Measurements from ENCODE around the gene CUBN. TPM values are rescaled to one million over a fixed set of nuclear protein-coding genes. Genes with fewer than 3 reads are reported as not detected.

The CUBN gene
- total and polyA plus RNA-seq, 9 of the 15 experiments (the other 6 are each of a cell fraction or from before 2014, with no cell fraction given) = 0.04 to 0.33 (median 0.09) TPM

DNA sequence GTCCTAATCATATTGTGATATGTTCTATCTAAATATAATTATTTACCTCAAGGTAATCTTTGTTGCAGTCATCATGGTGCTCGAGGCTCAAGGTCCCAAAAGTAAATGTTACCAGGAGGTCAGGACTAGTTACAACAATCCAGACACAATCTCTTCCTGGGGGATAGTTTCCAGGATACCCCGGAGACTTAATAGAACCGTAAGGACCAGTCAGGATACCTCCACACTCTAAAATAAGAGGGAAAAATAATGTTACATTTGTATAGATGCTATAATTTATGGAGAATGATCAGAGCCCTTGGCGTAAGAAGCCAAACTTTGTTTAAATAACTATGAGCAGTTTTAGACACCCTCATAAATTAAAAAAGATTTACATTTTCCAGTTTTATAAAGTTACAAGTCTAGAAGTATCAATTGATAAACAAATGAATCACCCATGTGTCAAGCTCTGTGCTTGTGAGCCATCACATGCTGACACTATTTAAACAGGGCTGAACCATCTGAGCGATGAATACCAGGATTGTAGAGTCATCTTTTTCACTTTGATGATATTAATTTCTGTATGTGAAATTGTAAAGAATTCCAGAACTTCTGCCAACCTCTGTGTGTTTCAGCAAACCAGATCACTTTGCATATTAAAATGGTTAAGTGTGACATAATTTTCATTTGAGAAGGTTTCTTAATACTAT lies 41.3 kb downstream of the CUBN start:
- no peaks in the 10 kb centered on the region for H3K9me1 ChIP-seq (ENCODE audit: control insufficient read depth, insufficient read depth, low read length)
- CTCF ChIA-PET (ENCODE audit: low intra/inter-chr PET ratio) = no interaction called here
- H2AFZ ChIP-seq (ENCODE audit: low read depth, low read length) = no peak overlapping the region
- DNase-seq (ENCODE audit: extremely low read depth in 1 of 4, low spot score in 3 of 4) (no peak), FAIRE-seq (no peak), ATAC-seq (no peak)
- H3K36me3 ChIP-seq (ENCODE audit: control insufficient read depth, insufficient read depth, low read length) = no peaks in the 10 kb centered on the region
- H3K4me3 ChIP-seq = no peak overlapping the region
- no TSS peak for BruUV-seq (replicated peaks)
- no peaks in the 10 kb centered on the region for H4K20me1 ChIP-seq (replicated peaks; ENCODE audit: control insufficient read depth, insufficient read depth, low read length)
- TF ChIP-seq CREBBP (IDR thresholded peaks at IDR 0.05; ENCODE audit: low read depth, low read length) = no peak
- no peak for TF ChIP-seq ZNF512 (tag; IDR thresholded peaks at IDR 0.05)
- TF ChIP-seq NCOA6 (IDR thresholded peaks at IDR 0.05) = no peak
- no peak for TF ChIP-seq HNRNPUL1 (IDR thresholded peaks at IDR 0.05; ENCODE audit: low read length)
- no peak for TF ChIP-seq ZNF274 (IDR thresholded peaks at IDR 0.05; ENCODE audit: borderline replicate concordance, low read depth, low read length)
- TF ChIP-seq, protein P1, sequence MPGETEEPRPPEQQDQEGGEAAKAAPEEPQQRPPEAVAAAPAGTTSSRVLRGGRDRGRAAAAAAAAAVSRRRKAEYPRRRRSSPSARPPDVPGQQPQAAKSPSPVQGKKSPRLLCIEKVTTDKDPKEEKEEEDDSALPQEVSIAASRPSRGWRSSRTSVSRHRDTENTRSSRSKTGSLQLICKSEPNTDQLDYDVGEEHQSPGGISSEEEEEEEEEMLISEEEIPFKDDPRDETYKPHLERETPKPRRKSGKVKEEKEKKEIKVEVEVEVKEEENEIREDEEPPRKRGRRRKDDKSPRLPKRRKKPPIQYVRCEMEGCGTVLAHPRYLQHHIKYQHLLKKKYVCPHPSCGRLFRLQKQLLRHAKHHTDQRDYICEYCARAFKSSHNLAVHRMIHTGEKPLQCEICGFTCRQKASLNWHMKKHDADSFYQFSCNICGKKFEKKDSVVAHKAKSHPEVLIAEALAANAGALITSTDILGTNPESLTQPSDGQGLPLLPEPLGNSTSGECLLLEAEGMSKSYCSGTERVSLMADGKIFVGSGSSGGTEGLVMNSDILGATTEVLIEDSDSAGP (CRISPR knock-in tag; IDR thresholded peaks at IDR 0.05) = no peak
- no peak for TF ChIP-seq SMAD1 (IDR thresholded peaks at IDR 0.05; ENCODE audit: low read depth, low read length, partially characterized antibody)
- no peak for TF ChIP-seq HDAC2 (IDR thresholded peaks at IDR 0.05)
- TF ChIP-seq, protein P2, sequence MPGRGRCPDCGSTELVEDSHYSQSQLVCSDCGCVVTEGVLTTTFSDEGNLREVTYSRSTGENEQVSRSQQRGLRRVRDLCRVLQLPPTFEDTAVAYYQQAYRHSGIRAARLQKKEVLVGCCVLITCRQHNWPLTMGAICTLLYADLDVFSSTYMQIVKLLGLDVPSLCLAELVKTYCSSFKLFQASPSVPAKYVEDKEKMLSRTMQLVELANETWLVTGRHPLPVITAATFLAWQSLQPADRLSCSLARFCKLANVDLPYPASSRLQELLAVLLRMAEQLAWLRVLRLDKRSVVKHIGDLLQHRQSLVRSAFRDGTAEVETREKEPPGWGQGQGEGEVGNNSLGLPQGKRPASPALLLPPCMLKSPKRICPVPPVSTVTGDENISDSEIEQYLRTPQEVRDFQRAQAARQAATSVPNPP (IDR thresholded peaks at IDR 0.05; ENCODE audit: borderline replicate concordance, insufficient read depth, insufficient read length) = no peak
- no peaks in the 10 kb centered on the region for H3K79me2 ChIP-seq (ENCODE audit: control insufficient read depth, insufficient read depth, low read length)
- H3K9ac ChIP-seq (ENCODE audit: insufficient read depth in 1 of 2, low read depth in 2 of 2, low read length in 2 of 2) = no peak overlapping the region
- no peaks in the 10 kb centered on the region for H3K9me3 ChIP-seq (replicated peaks; ENCODE audit: control insufficient read depth, insufficient read depth, low read depth, low read length)
- H3K27ac ChIP-seq (ENCODE audit: extremely low read depth, low read depth, low read length) = no peak overlapping the region
- no peak overlapping the region for H3K4me2 ChIP-seq (ENCODE audit: insufficient read depth, low read length)
- 48% methylated on average over 5 of the region's 5 CpGs for WGBS (ENCODE audit: insufficient coverage, low coverage, missing lambda C conversion rate)
- in situ Hi-C loops (cut with MboI) = no loop called here
- no peaks in the 10 kb centered on the region; a peak in 2 of 5 replicates for H3K4me1 ChIP-seq (replicated peaks in 1 of 2; ENCODE audit: control insufficient read depth in 2 of 2, insufficient read depth in 2 of 2, low read length in 2 of 2)
- H3K27me3 ChIP-seq (ENCODE audit: control insufficient read depth in 2 of 2, insufficient read depth in 2 of 2, low read length in 2 of 2) = no peaks in the 10 kb centered on the region
- POLR2A ChIA-PET = no interaction called here
- intact Hi-C loops (cut with micrococcal nuclease) = no loop called here

Measured in K562 (cell line).